ENCODE results near the gene CCDC71L.
A peak's percentile ranks its signal among the peaks of the same experiment; 100 is the strongest.
"Not testable (repeated sequence)": the region's sequence is repeated elsewhere in the genome, so short reads cannot be mapped to it uniquely, and the experiment has no call there.

The CCDC71L gene

DNA sequence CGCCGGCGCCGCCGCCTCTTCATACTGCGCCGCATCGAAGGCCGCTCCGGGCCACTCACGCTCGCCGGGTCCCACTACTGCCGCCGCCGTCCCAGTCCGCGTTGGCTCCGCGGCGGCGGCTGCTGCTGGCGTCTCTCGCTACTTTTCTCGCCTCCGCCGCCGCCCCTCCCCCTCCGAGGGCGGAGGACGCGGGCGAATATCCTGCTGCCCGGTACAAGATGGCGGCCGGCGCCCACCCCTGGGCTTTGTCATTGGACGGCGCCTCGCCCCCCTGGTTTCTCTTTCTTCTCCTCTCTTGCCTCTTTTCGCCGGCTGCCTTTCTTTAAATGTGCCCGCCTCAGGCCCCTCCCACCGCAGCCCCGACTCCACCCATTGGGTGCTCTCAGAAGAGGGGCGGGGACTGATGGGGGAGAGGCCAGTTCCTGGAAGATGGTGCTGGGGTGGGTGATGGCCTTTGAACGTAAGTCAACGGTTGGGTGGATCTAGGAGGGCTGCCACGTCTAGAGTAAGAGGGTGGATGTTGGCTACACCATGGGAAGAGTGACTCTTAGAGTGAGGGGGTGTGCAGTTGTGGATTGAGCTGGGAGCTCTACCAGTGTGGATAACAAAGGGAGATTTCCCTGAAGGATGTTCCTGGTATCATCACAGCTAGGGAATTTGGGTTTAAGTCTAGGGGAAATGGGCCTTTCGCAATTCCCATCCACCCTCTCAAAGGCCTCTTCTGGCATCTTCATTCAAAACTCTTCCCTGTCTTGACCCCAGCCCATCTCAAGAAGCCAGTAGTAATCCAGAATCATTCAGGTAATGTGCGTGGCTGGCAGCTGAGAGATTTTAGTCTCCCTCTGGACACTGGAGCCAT lies at the start of gene CCDC71L:
CCDC71L (minus strand) TSS at position 297 of the 859 bp plus-strand sequence; CDS start at position 35, 262 bp downstream.
- Histone ChIP-seq H3K27me3 (ENCODE audit: control insufficient read depth, insufficient read depth, low read length) (no peaks in the 10 kb centered on the region), H3K9ac (ENCODE audit: low read length) (peak within 1 kb of the TSS; percentile 74), H3K4me1 (ENCODE audit: control insufficient read depth, low read depth, low read length) (peaks cover 12% of the 10 kb centered on the region), H3K9me3 (ENCODE audit: control insufficient read depth, low read depth, low read length) (no peaks in the 10 kb centered on the region), H3K27ac (ENCODE audit: low read length) (peak within 1 kb of the TSS; percentile 47), H3K4me3 (ENCODE audit: low read length) (peak within 1 kb of the TSS; percentile 94), H3K36me3 (ENCODE audit: control insufficient read depth, low read depth, low read length) (no peaks in the 10 kb centered on the region)

DNA sequence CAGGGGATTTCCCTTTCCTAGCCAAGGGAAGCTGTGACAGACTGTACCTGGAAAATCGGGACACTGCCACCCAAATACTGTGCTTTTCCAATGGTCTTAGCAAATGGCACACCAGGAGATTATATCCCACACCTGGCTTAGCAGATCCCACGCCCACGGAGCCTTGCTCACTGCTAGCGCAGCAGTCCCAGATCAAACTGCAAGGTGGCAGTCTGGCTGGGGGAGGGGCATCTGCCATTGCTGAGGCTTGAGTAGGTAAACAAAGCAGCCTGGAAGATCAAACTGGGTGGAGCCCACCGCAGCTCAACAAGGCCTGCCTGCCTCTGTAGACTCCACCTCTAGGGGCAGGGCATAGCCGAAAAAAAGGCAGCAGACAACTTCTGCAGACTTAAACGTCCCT lies 48.6 kb upstream of the CCDC71L start:
- H3K4me3 ChIP-seq (ENCODE audit: low read length); H3K4me1 ChIP-seq (ENCODE audit: control insufficient read depth, low read depth, low read length); H3K27ac ChIP-seq (ENCODE audit: low read length); H3K9ac ChIP-seq (ENCODE audit: low read length); H3K27me3 ChIP-seq (ENCODE audit: control insufficient read depth, insufficient read depth, low read length); H3K36me3 ChIP-seq (ENCODE audit: control insufficient read depth, low read depth, low read length); H3K9me3 ChIP-seq (ENCODE audit: control insufficient read depth, low read depth, low read length): not testable (repeated sequence)

DNA sequence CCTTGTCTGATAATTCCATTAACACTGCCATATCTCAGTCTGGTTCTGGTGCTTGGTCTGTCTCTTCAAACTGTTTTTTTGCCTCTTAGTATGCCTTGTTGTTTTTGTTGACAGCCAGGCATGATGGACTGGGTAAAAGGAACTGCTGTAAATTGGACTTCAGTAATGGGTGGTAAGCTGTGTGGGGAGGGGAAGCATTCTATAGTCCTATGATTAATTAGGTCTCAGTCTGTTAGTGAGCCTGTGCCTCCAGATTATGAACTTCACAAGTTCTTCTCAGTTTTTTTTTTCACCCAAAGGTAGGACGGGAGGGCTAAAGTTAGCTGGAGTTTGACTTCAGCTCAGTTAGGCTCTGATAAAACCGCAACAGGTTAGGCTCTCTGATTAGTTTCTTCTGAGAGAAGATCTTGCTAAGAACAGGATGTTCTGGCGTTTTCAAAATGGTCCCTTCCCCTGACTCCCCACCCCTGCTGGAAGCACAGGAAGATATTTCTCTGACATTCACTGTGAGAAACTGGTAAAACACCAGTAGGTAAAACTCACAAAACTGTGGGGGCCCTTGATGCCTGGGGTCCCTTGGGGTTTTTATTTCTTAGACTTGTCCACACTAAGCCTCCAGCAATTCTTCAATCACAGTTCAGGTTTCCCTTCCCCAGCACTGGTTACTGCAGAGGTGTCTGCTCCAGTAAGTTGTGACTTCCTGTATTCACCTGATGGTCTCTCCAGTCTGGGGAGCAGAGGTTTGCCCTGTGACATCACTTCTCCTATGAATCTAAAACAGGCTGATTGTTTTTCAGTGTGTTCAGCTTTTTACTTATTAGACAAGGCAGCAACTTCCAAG lies 43.3 kb upstream of the CCDC71L start:
- Histone ChIP-seq H3K27me3 (ENCODE audit: control insufficient read depth, insufficient read depth, low read length) (no peaks in the 10 kb centered on the region), H3K9me3 (ENCODE audit: control insufficient read depth, low read depth, low read length) (no peaks in the 10 kb centered on the region), H3K36me3 (ENCODE audit: control insufficient read depth, low read depth, low read length) (no peaks in the 10 kb centered on the region), H3K9ac (ENCODE audit: low read length) (no peak overlapping the region), H3K27ac (ENCODE audit: low read length) (no peak overlapping the region), H3K4me3 (ENCODE audit: low read length) (no peak overlapping the region), H3K4me1 (ENCODE audit: control insufficient read depth, low read depth, low read length) (no peaks in the 10 kb centered on the region)

DNA sequence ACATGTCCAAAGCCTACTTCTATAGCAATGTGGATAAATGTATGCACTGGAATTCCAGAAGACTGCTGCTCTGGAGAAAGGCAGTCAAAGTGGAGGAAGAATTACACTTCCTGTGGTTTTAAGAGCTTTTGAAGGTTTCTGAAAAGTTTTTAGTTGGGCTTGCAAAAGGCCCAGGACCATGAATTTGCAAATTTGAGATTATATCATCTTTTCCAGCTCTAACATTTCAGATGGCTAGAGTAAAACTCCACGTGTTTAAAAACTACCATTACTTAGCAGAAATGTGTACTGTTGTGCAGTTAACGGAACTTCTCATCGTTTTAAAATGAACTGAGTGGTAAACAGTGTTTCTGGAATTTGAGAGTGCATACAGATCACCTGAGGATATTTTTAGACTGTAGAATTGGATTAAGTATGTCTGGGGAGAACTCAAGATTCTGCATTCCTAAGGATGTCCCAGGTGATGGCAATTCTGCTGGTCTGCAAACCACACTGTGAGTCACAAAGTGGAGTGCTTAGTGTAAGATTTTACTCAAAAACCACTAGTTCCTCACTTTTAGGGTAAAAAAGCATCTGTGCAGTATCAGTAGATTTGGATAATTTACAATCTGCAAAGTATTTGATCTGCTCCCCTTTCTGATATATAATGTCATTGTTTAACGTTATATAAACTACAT lies 32.9 kb upstream of the CCDC71L start:
- Histone ChIP-seq H3K9me3 (ENCODE audit: control insufficient read depth, low read depth, low read length) (no peaks in the 10 kb centered on the region), H3K4me1 (ENCODE audit: control insufficient read depth, low read depth, low read length) (no peaks in the 10 kb centered on the region), H3K36me3 (ENCODE audit: control insufficient read depth, low read depth, low read length) (no peaks in the 10 kb centered on the region), H3K4me3 (ENCODE audit: low read length) (no peak overlapping the region), H3K27ac (ENCODE audit: low read length) (no peak overlapping the region), H3K9ac (ENCODE audit: low read length) (no peak overlapping the region), H3K27me3 (ENCODE audit: control insufficient read depth, insufficient read depth, low read length) (no peaks in the 10 kb centered on the region)

DNA sequence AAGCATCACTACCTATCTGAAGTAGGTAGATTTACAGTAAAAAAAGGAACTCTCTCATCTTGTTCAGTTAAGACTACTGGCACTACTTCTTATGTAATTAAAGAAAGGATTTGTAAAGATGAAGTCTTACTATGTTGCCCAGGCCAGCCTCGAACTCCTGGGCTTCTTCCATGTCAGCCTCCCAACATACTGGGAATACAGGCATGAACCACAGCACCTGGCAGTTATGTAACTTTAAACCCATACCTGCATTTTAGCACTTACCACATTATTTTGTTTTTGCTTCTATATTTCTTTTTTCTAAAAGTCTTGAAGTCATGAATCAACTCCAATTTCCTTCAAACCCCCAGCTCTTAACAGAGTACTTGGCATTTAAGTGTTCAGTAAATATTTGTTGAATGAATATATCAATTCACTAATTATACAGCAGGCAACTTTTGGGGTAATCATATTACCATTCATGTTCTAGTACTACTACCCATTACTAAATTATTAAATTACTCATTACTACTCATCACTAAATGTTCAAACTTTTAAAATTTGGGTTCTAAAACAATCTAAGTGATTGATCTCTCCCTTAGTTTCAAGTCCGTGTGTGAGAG lies 31.6 kb upstream of the CCDC71L start:
- no peaks in the 10 kb centered on the region for H3K36me3 ChIP-seq (ENCODE audit: control insufficient read depth, low read depth, low read length)
- H3K9ac ChIP-seq (ENCODE audit: low read length), result no peak overlapping the region
- H3K27ac ChIP-seq (ENCODE audit: low read length), result no peak overlapping the region
- no peaks in the 10 kb centered on the region for H3K4me1 ChIP-seq (ENCODE audit: control insufficient read depth, low read depth, low read length)
- H3K27me3 ChIP-seq (ENCODE audit: control insufficient read depth, insufficient read depth, low read length), result no peaks in the 10 kb centered on the region
- H3K4me3 ChIP-seq (ENCODE audit: low read length), result no peak overlapping the region
- no peaks in the 10 kb centered on the region for H3K9me3 ChIP-seq (ENCODE audit: control insufficient read depth, low read depth, low read length)

DNA sequence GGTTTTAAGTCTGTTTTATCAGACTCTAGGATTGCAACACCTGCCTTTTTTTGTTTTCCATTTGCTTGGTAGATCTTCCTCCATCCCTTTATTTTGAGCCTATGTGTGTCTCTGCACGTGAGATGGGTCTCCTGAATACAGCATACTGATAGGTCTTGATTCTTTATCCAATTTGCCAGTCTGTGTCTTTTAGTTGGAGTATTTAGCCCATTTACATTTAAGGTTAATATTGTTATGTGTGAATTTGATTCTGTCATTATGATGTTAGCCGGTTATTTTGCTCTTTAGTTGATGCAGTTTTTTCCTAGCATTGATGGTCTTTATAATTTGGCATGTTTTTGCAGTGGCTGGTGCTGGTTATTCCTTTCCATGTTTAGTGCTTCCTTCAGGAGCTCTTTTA lies 27.2 kb upstream of the CCDC71L start:
- H3K27me3 ChIP-seq (ENCODE audit: control insufficient read depth, insufficient read depth, low read length); H3K27ac ChIP-seq (ENCODE audit: low read length); H3K4me3 ChIP-seq (ENCODE audit: low read length); H3K4me1 ChIP-seq (ENCODE audit: control insufficient read depth, low read depth, low read length); H3K9ac ChIP-seq (ENCODE audit: low read length); H3K9me3 ChIP-seq (ENCODE audit: control insufficient read depth, low read depth, low read length); H3K36me3 ChIP-seq (ENCODE audit: control insufficient read depth, low read depth, low read length): not testable (repeated sequence)

DNA sequence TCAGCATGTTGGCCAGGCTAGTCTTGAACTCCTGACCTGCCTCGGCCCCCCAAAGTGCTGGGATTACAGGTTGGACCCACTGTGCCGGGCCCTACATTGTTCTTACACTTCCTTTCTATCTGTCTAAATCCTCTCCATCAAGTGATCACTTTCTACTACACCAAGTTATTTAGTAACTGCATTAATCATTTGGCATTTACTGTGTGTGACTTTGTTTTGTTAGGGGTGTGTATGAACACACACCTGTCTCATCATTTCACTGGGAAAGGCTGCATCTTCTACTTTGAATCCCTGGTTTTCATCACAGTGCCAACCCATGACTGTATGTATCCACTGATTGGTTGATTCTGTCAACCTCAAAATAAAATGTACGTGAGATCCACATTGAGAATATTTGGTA lies 23.0 kb upstream of the CCDC71L start:
- no peaks in the 10 kb centered on the region for H3K27me3 ChIP-seq (ENCODE audit: control insufficient read depth, insufficient read depth, low read length)
- H3K36me3 ChIP-seq (ENCODE audit: control insufficient read depth, low read depth, low read length), result no peaks in the 10 kb centered on the region
- no peak overlapping the region for H3K9ac ChIP-seq (ENCODE audit: low read length)
- H3K9me3 ChIP-seq (ENCODE audit: control insufficient read depth, low read depth, low read length), result no peaks in the 10 kb centered on the region
- no peak overlapping the region for H3K4me3 ChIP-seq (ENCODE audit: low read length)
- H3K27ac ChIP-seq (ENCODE audit: low read length), result no peak overlapping the region
- H3K4me1 ChIP-seq (ENCODE audit: control insufficient read depth, low read depth, low read length), result no peaks in the 10 kb centered on the region

DNA sequence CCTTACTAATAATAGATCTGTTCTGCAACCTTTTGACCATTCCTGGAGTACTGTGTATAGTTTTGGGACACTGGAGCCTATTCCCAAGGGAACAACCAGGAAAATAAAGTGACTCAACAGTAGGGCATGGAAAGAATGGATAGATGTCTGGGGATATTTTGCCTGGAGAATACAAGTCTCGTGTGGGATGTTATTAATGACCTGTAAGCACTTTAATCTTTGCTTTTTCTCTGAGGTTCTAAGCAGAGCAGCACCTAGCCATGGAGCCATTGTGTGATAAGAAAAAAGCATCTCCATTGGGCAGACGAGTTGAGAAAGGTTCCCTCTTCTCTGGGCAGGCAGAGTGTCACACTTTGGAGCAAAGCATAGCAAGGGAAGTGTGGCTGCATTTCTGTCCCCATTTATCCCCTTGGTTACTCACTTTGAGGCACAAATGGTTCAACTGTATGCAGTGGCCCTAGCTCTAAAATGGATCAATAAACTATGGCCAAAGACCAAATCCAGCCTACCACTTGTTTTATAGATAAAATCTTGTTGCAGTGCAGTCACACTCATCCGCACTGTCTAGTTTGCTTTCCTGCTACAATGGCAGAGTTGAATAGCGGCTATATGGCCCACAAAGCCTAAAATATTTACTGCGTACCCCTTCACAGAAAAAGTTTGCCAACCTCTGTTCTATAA lies 21.0 kb upstream of the CCDC71L start:
- no peaks in the 10 kb centered on the region for H3K9me3 ChIP-seq (ENCODE audit: control insufficient read depth, low read depth, low read length)
- H3K9ac ChIP-seq (ENCODE audit: low read length), result no peak overlapping the region
- H3K36me3 ChIP-seq (ENCODE audit: control insufficient read depth, low read depth, low read length), result no peaks in the 10 kb centered on the region
- H3K4me3 ChIP-seq (ENCODE audit: low read length), result no peak overlapping the region
- H3K4me1 ChIP-seq (ENCODE audit: control insufficient read depth, low read depth, low read length), result no peaks in the 10 kb centered on the region
- no peaks in the 10 kb centered on the region for H3K27me3 ChIP-seq (ENCODE audit: control insufficient read depth, insufficient read depth, low read length)
- no peak overlapping the region for H3K27ac ChIP-seq (ENCODE audit: low read length)

DNA sequence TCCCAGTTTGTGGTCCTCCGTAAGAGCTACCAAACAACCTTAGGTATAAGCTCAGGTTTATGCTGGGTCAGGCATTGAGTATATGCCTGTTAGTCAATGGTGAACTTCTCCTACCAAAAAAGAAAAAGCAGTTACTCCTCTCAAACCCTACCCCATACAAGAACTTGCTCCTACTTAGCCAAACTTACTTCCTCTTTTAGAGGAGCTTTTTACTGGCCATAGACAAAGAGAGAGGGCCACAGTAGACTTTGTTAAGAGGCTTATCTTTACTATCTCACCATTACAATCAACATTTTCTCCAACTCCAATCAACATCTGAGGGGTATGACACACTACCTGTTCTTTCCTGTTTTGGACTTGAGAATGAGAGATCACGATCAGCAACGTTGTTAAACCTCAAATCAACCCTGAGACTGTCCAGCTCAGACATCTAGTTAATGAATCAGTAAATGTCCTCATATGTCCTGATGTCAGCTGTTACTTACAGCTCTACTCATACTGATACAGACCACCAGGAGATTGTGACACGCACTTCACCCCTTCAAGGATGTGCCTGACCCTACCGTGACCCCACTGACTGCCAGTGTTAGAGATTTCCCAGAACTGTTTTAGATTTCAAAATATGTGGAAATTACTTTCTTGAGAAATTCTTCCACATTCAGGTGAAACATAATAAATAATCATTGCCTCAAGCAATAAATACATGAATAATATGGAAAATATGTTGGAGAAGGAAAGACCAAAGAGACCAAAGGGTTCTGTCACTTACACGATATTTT lies 18.4 kb upstream of the CCDC71L start:
- Histone ChIP-seq H3K27ac (ENCODE audit: low read length) (no peak overlapping the region), H3K27me3 (ENCODE audit: control insufficient read depth, insufficient read depth, low read length) (no peaks in the 10 kb centered on the region), H3K9ac (ENCODE audit: low read length) (no peak overlapping the region), H3K36me3 (ENCODE audit: control insufficient read depth, low read depth, low read length) (no peaks in the 10 kb centered on the region), H3K4me1 (ENCODE audit: control insufficient read depth, low read depth, low read length) (no peaks in the 10 kb centered on the region), H3K4me3 (ENCODE audit: low read length) (no peak overlapping the region), H3K9me3 (ENCODE audit: control insufficient read depth, low read depth, low read length) (no peaks in the 10 kb centered on the region)

DNA sequence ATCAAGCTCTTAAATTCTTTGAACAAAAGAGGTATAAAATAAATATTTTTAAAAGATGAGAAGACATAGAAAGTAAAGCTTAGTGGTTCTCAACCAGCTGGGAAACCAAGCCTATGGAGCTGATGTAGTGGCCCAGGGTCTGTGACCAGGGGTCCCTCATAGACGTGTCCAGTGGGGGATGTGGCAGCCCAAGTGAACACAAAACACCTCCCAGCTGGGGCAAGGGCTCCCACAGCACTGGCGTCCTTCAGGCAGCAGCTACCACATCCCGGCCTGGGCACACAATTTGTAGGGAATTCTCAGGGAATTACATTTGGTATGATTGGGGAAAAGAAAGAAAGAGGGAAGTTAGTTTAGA lies 17.8 kb upstream of the CCDC71L start:
- Histone ChIP-seq H3K9ac (ENCODE audit: low read length) (no peak overlapping the region), H3K4me1 (ENCODE audit: control insufficient read depth, low read depth, low read length) (no peaks in the 10 kb centered on the region), H3K36me3 (ENCODE audit: control insufficient read depth, low read depth, low read length) (no peaks in the 10 kb centered on the region), H3K9me3 (ENCODE audit: control insufficient read depth, low read depth, low read length) (no peaks in the 10 kb centered on the region), H3K4me3 (ENCODE audit: low read length) (no peak overlapping the region), H3K27ac (ENCODE audit: low read length) (no peak overlapping the region), H3K27me3 (ENCODE audit: control insufficient read depth, insufficient read depth, low read length) (no peaks in the 10 kb centered on the region)
